Immature natural killer cell (primary cell): ENCODE measurements around the gene AUTS2. TPM values are rescaled to one million over a fixed set of nuclear protein-coding genes. Genes with fewer than 3 reads are reported as not detected.

Experiments
- DNase-seq, 3 donors: peaks; one replicate each; pipeline ENCODE4 v3.0.0; 2022; ENCODE audit warnings: mixed read lengths in 1 of 3
- H3K27ac Mint-ChIP-seq, 6 donors: one replicate each; pipeline ENCODE4 v1.8.0; 2020; ENCODE audit warnings: mixed read lengths in 6 of 6, mild to moderate bottlenecking in 5 of 6, inconsistent platforms in 4 of 6, moderate library complexity in 3 of 6
- H3K27me3 Mint-ChIP-seq, 3 donors: one replicate each; pipeline ENCODE4 v1.8.0; 2020 to 2021; ENCODE audit warnings: low read depth in 3 of 3, mild to moderate bottlenecking in 3 of 3, mixed read lengths in 3 of 3, moderate library complexity in 3 of 3, inconsistent platforms in 1 of 3
- H3K36me3 Mint-ChIP-seq, 3 donors: one replicate each; pipeline ENCODE4 v1.8.0; 2020; ENCODE audit warnings: mixed read lengths in 3 of 3, inconsistent platforms in 2 of 3, mild to moderate bottlenecking in 2 of 3
- H3K4me1 Mint-ChIP-seq, 2 donors: one replicate each; pipeline ENCODE4 v1.8.0; 2020; ENCODE audit warnings: inconsistent platforms in 2 of 2, mild to moderate bottlenecking in 2 of 2, mixed read lengths in 2 of 2, moderate library complexity in 1 of 2
- H3K4me3 Mint-ChIP-seq, 5 donors: one replicate each; pipeline ENCODE4 v1.8.0; 2020; ENCODE audit warnings: mild to moderate bottlenecking in 5 of 5, mixed read lengths in 5 of 5, inconsistent platforms in 3 of 5, moderate library complexity in 3 of 5
- H3K9me3 Mint-ChIP-seq, 6 donors: one replicate each; pipeline ENCODE4 v1.8.0; 2020; ENCODE audit warnings: mild to moderate bottlenecking in 6 of 6, mixed read lengths in 6 of 6, inconsistent platforms in 4 of 6, moderate library complexity in 3 of 6
- polyA plus RNA-seq, 3 donors: library from polyadenylated mRNA; unstranded; fragments of 300-500 nt; fragmentation: Illumina TruSeq; gene quantifications; one replicate each; pipeline ENCODE4 v1.2.3, GENCODE V29; 2021

The AUTS2 gene
- polyA plus RNA-seq, 3 donors from 2014 or later, result 1.9 to 17.6 (median 8.0) TPM

DNA sequence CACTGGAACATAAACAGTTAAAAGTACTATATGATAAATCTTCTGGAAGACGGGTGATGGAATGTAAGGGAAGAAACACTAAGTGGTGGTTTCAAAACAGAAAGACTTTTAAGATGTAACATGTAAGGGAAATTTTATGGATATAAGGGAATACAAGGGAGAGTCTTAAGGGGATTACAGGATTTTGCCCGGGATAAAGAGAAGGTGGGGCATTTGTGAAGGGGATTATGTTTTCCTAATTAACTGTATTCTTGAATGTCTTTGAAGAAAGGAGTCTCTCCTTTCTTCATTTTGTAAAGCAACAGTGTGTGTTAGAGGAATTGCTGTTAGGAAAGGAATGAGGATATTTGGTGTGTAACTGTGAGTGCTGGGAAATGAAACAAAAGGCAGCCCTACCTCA is 745.2 kb downstream of the AUTS2 start:
- no peak overlapping the region for H3K4me3 Mint-ChIP-seq
- no peak overlapping the region for H3K27ac Mint-ChIP-seq
- peaks cover 0 to 10% (median 6%) of the 10 kb centered on the region in 3 donors for H3K27me3 Mint-ChIP-seq
- H3K36me3 Mint-ChIP-seq, result peaks cover 0 to 3% (median 0%) of the 10 kb centered on the region in 3 donors
- peaks cover 2 to 6% of the 10 kb centered on the region in 2 donors for H3K4me1 Mint-ChIP-seq
- DNase-seq, result no peak
- no peaks in the 10 kb centered on the region for H3K9me3 Mint-ChIP-seq

DNA sequence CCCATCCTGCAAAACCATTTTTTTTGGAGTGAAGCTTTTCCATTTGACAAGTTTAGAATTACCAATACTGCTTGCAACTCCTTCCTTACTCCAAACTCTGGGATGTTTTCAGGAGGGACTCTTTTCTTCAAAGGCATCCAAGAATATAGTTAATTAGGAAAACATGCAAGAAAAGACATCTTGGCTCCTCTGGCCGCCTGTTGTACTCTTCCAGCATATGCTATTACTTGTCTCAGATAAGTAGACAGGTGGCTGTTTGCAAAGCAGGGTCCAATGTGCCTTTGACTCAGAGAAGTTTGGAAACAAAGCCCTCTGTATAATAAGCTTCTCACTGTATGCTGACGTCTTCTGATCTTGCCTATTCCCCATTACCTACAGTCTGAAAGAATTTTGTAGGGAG is 746.5 kb downstream of the AUTS2 start:
- Mint-ChIP-seq H3K36me3 (peaks cover 0 to 3% (median 0%) of the 10 kb centered on the region in 3 donors), H3K4me3 (no peak overlapping the region), H3K4me1 (peaks cover 2 to 6% of the 10 kb centered on the region in 2 donors), H3K9me3 (no peaks in the 10 kb centered on the region), H3K27ac (no peak overlapping the region), H3K27me3 (peaks cover 0 to 10% (median 6%) of the 10 kb centered on the region in 3 donors)
- DNase-seq, result no peak

DNA sequence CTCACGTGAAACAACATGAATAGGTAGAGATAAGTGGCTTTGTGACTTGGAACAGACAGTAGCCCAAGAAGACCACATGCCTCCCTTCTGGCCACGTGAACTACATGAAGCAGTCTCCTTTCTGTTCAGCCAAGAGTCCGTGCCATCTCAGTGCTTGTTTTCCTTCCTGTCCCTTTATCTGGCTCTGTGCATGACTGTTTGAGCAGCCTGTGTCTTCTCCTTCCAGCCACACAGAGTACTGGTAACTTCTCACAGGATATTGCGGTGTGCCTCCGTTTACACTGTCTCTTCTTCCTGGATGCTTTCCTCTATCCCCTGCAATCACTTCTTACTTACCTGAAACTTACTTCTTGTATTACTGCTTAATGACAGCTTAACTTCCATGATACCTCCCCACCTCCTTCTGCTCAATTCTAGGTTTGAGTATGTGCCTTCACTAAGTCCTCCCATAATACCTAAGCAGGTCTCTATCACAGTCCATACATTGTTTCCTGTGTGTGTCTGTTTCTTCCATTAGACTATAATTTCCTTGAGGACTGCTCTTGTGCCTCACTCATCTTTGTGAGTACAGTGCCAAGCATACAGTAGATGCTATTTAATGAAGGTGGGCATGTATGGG is 748.7 kb downstream of the AUTS2 start:
- Mint-ChIP-seq H3K4me1 (peaks cover 0 to 6% of the 10 kb centered on the region in 2 donors), H3K36me3 (peaks cover 0 to 3% (median 3%) of the 10 kb centered on the region in 3 donors), H3K4me3 (no peak overlapping the region), H3K27ac (no peak overlapping the region), H3K9me3 (peaks cover 0 to 2% (median 0%) of the 10 kb centered on the region in 6 donors), H3K27me3 (peaks cover 0 to 10% (median 4%) of the 10 kb centered on the region in 3 donors)
- no peak for DNase-seq

DNA sequence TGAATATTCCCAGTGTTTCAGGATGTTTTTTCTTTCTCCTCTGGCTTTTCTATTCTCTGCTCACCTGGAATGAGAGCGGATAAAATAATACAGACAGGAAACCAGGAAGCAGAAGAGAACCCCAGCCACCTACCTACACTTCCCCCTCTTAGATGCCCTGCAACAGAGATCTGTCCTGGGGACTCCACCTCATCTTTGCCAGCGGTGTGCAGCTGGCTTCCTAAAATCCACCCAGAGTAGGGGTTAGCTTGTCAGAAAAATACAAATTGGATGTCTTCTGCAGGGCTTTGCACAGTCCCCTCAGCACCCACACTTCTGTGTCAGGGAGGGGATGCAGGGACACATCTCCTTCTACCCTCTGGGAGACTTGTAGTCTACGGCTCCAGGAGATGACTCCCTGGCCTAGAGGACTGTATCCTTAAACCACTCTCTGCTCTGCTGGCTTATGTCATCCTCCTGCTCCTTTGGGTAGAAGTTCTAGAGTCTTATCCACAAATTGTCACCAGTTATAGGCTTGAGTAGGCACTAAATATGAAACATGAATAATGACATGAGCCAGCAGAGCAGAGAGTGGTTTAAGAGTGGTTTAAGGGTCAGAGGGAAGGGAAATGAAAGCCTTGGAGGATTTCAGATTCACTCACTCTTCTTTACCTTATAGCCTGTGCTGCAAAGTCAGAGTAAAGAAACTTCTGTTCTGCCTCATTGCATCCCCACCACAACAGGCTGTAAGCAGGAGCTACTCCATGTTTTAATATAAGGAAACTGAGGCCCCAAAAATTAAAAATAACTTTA is 749.4 kb downstream of the AUTS2 start:
- no peak overlapping the region for H3K27ac Mint-ChIP-seq
- peaks cover 0 to 10% (median 4%) of the 10 kb centered on the region in 3 donors for H3K27me3 Mint-ChIP-seq
- DNase-seq, result no peak
- peaks cover 0 to 6% of the 10 kb centered on the region in 2 donors for H3K4me1 Mint-ChIP-seq
- H3K36me3 Mint-ChIP-seq, result peaks cover 0 to 3% (median 3%) of the 10 kb centered on the region in 3 donors
- peaks cover 0 to 2% (median 0%) of the 10 kb centered on the region in 6 donors for H3K9me3 Mint-ChIP-seq
- no peak overlapping the region for H3K4me3 Mint-ChIP-seq

DNA sequence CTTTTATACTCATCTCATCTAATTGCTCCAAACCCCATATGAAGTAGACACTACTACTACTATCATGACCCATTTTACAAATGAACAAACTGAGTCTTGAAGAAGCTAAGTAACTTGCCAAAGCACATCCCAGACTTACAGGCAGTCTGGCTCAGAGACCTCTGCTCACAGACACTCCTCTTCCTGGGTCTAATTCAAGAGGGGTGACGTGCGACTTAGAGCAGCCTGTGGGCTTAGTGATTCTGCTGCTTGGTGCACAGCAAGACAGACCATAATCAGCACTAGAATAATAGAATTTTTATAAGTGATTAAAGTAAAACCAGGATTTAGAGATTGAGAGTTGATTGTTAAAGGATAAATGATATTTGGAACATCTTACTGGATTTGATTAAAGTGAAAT is 750.8 kb downstream of the AUTS2 start:
- peaks cover 0 to 4% (median 0%) of the 10 kb centered on the region in 3 donors for H3K27me3 Mint-ChIP-seq
- H3K36me3 Mint-ChIP-seq, result peaks cover 0 to 3% (median 0%) of the 10 kb centered on the region in 3 donors
- no peak for DNase-seq
- peaks cover 2 to 6% of the 10 kb centered on the region in 2 donors for H3K4me1 Mint-ChIP-seq
- H3K9me3 Mint-ChIP-seq, result peaks cover 0 to 2% (median 0%) of the 10 kb centered on the region in 6 donors
- no peak overlapping the region for H3K4me3 Mint-ChIP-seq
- H3K27ac Mint-ChIP-seq, result no peak overlapping the region

DNA sequence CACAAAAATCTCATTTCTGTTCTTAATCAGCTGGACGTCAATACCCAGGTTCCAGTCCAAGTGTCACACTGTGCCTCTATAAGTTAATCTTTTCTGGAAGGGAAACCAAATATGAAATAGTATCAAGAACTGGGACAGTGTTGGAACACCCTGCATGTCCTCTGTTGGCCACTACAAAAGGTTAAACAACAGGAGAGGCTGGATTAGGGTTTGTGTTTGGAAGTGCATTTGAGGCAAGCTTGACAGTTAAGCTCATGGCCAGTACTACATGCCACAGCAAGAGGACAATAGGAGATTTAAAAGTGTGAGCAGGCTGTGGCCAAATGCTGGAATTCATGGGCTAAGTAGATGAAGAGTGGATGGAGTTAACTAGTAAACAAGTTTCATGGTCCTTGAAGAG is 751.5 kb downstream of the AUTS2 start:
- H3K27me3 Mint-ChIP-seq, result peaks cover 0 to 4% (median 0%) of the 10 kb centered on the region in 3 donors
- H3K4me3 Mint-ChIP-seq, result no peak overlapping the region
- H3K9me3 Mint-ChIP-seq, result peaks cover 0 to 2% (median 0%) of the 10 kb centered on the region in 6 donors
- H3K36me3 Mint-ChIP-seq, result peaks cover 0 to 3% (median 0%) of the 10 kb centered on the region in 3 donors
- H3K4me1 Mint-ChIP-seq, result peaks cover 9 to 10% of the 10 kb centered on the region in 2 donors
- DNase-seq, result no peak
- peak overlapping the region in 1 of 6 donors; percentile 9 for H3K27ac Mint-ChIP-seq

DNA sequence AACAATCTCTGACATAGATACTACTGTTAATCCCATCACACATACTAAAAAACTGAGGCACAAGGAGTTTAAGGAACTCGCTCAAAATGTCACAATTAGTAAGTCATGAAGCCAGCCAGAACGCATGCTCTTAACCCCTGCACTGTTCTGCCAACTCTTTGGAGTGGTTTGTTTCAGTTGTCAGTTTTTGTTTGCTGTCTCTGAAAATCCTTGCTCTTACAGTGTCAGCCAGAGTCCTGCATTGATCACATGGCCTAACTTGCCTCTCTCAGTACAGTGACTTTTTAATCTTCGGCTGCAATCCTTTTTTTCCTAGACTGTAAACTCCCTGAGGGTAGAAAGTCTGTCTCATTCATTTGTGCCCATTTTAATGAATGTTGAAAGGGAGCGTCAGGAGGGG is 753.8 kb downstream of the AUTS2 start:
- H3K9me3 Mint-ChIP-seq, result peaks cover 0 to 2% (median 0%) of the 10 kb centered on the region in 6 donors
- H3K27me3 Mint-ChIP-seq, result no peaks in the 10 kb centered on the region
- no peak overlapping the region for H3K27ac Mint-ChIP-seq

DNA sequence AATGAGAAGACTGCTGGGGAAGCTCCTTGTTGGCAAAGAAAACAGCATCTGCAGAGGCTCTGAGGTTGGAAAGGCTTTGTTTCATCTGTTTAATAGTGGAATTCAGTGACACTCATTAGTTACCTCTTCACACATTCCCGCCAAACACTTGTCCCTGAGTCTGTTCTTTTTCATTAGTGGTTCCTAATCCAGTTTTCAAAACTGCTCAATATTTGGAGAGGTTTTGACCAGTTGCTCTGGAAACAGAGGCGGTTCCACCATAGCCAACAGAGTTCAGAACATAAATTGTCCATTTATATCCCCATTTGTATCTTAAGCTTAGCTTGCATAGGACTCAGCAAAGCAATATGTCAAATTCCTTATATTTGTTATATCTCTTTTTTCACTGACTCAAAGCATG is 754.6 kb downstream of the AUTS2 start:
- H3K9me3 Mint-ChIP-seq, result peaks cover 0 to 2% (median 0%) of the 10 kb centered on the region in 6 donors
- H3K4me1 Mint-ChIP-seq, result peaks cover 8 to 15% of the 10 kb centered on the region in 2 donors
- peaks cover 0 to 3% (median 0%) of the 10 kb centered on the region in 3 donors for H3K36me3 Mint-ChIP-seq
- no peak for DNase-seq
- no peak overlapping the region for H3K27ac Mint-ChIP-seq
- peaks cover 0 to 2% (median 0%) of the 10 kb centered on the region in 3 donors for H3K27me3 Mint-ChIP-seq
- H3K4me3 Mint-ChIP-seq, result no peak overlapping the region

More for the DNA sequence above, 753.8 kb downstream of the AUTS2 start:
- H3K36me3 Mint-ChIP-seq, result peaks cover 0 to 3% (median 0%) of the 10 kb centered on the region in 3 donors
- no peak for DNase-seq
- peaks cover 10 to 15% of the 10 kb centered on the region in 2 donors for H3K4me1 Mint-ChIP-seq
- no peak overlapping the region for H3K4me3 Mint-ChIP-seq

DNA sequence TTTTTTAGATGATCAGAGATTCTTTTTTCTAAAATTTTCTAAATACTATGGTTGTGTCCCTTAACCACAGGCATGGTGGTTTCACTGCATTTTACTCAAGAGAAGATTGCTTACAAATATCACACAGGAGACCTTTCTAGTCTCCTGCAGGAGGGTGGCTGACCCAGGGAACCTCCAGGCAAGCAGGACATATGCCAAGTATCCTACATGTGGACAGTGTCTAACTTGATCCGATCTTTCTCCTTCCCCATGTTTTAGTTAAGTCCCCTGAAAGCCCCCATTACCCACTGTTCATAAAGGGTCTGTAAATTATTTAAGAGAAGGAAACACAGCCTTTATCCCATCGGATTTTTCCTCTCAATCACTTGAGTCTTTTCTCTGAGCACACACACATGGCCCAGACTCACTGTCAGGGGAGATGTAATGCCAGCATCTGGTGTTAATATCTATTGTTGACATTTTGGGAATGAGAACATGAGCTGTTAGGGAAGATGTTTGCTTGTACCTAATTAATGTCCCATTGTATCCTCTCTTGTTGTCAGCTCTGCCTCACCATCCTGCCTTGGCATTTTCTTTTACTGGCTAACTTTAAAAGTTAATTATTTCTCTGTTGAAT is 755.2 kb downstream of the AUTS2 start:
- H3K4me3 Mint-ChIP-seq, result no peak overlapping the region
- H3K9me3 Mint-ChIP-seq, result peaks cover 0 to 2% (median 0%) of the 10 kb centered on the region in 6 donors
- no peak overlapping the region for H3K27ac Mint-ChIP-seq
- no peak for DNase-seq
- peaks cover 0 to 3% (median 0%) of the 10 kb centered on the region in 3 donors for H3K36me3 Mint-ChIP-seq
- H3K27me3 Mint-ChIP-seq, result peaks cover 0 to 2% (median 0%) of the 10 kb centered on the region in 3 donors
- H3K4me1 Mint-ChIP-seq, result peaks cover 8 to 15% of the 10 kb centered on the region in 2 donors

DNA sequence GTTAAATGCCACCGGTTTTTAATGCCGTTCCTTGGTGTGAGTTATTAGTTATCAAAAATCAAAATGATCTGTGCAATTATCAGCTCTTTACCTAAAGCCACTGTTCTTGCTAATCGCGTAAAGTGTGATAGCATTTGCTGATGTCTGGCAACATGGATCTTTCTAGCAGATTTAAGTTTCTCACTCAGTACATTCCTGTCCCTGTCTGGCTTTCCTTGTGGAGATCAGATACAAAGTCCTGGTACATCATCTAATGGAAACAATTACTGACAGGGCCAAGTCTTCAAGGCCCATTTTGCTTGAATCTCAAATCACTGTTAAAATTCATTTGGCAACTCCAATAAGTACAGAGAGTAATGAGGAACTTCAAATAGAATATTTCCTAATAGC is 755.7 kb downstream of the AUTS2 start:
- peaks cover 0 to 2% (median 0%) of the 10 kb centered on the region in 6 donors for H3K9me3 Mint-ChIP-seq
- no peak for DNase-seq
- H3K27ac Mint-ChIP-seq, result no peak overlapping the region
- H3K4me3 Mint-ChIP-seq, result no peak overlapping the region
- peaks cover 8 to 15% of the 10 kb centered on the region in 2 donors for H3K4me1 Mint-ChIP-seq
- H3K27me3 Mint-ChIP-seq, result peaks cover 0 to 2% (median 0%) of the 10 kb centered on the region in 3 donors
- H3K36me3 Mint-ChIP-seq, result peaks cover 0 to 3% (median 0%) of the 10 kb centered on the region in 3 donors

DNA sequence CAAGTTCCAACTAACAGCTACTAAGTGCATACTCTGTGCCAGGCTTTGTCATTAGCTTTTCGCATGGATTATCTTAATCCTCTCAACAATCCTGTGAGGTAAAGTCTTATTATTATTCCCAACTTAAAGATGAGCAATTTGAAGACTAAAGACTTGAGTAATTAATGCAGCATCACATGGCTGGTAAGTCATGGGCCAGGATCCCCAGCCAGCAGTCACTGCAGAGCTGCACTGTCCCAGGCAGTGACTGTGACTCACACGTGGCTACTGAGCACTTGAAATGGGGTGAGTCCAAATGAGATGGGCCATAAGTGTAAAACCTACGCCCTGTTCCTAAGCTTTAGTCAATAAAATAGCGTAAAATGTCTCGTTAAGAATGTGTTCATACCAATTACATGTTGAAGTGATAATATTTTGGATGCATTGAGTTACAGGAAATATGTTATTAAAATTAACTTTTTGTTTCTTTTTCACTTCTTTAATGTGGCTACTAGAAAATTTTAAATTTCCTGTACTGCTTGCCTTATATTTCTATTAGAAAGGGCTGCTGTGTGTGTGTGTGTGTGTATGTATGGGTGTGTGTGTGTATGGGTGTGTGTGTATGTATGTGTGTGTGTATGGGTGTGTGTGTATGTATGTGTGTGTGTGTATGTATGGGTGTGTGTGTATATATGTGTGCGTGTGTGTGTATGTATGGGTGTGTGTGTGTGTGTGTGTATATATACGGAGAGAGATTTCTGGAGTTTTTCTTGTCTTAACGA is 756.3 kb downstream of the AUTS2 start:
- DNase-seq, result no peak

DNA sequence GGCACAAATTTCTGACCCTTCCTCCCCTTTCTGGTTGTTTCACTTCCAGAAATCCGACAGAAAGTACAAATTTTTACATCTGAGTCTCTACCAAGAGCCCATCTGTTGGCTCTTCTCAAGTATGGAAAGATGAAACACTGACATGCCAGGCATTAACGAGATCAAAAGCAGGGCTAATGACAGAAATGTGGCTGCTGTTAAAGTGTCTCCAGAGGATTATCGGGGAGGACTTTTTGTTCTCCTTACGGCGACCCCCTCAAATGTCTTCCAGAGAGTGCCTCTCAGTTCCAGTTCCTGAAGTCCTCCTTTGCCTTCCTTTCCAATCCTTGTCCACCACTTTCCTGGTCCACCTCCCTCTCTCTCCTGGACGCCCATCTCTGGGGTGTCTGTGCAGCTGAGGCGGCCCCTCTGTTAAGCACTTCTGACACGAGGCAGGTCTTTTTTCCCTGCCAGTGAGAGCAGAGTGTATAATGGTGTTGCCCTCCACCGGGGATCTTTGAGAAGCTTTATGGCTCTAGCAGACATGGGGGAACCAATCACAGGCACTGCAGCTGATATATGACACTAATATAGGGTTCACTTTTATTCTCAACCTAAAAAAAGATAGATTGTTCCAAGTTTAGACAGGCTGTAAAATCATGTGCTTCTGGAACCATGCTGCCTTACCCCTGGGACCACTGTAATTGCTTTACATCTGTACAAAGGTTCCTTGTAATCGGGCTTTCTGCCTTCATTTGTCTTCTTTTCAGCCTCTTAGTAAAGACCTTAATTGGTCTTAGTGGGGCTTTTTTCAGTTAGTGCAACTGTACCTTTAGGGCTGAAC is 757.1 kb downstream of the AUTS2 start:
- H3K4me1 Mint-ChIP-seq, result peaks cover 8 to 15% of the 10 kb centered on the region in 2 donors
- H3K9me3 Mint-ChIP-seq, result peaks cover 0 to 2% (median 0%) of the 10 kb centered on the region in 6 donors
- H3K36me3 Mint-ChIP-seq, result peaks cover 0 to 3% (median 0%) of the 10 kb centered on the region in 3 donors
- H3K4me3 Mint-ChIP-seq, result no peak overlapping the region
- no peak for DNase-seq
- H3K27ac Mint-ChIP-seq, result no peak overlapping the region
- peaks cover 0 to 2% (median 0%) of the 10 kb centered on the region in 3 donors for H3K27me3 Mint-ChIP-seq

More for the DNA sequence above, 756.3 kb downstream of the AUTS2 start:
- Mint-ChIP-seq H3K4me3 (peak overlapping the region in 1 of 5 donors; percentile 1), H3K9me3 (peaks cover 0 to 2% (median 0%) of the 10 kb centered on the region in 6 donors), H3K4me1 (peaks cover 8 to 15% of the 10 kb centered on the region in 2 donors), H3K27me3 (peaks cover 0 to 2% (median 0%) of the 10 kb centered on the region in 3 donors), H3K36me3 (peaks cover 0 to 3% (median 0%) of the 10 kb centered on the region in 3 donors), H3K27ac (peak overlapping the region in 1 of 6 donors; percentile 25)
